Measurements from ENCODE around the gene ZNF565. TPM values are rescaled to one million over a fixed set of nuclear protein-coding genes. Genes with fewer than 3 reads are reported as not detected.

ZNF565 gene
- 6.7 TPM for total RNA-seq

GRCh38 chr19:36214386-36215275 lies at the start of gene ZNF565, which contains the start of gene ZNF146:
ZNF565 (minus strand) TSS chr19:36214665; CDS start chr19:36201985, 12,680 bp downstream.
ZNF146 (plus strand) TSS chr19:36215106; CDS start chr19:36236441, 21,335 bp downstream.

GRCh38 chr19:36152352-36153091 lies 61.9 kb downstream of the ZNF565 start, which contains the start of gene COX7A1:
COX7A1 (minus strand) TSS chr19:36152447; CDS start chr19:36152407, 40 bp downstream.

GRCh38 chr19:36139473-36140303 lies 74.8 kb downstream of the ZNF565 start, which contains the start of gene CAPNS1:
CAPNS1 (plus strand) TSS chr19:36140066; CDS start chr19:36141012, 946 bp downstream.

Small RNAs within 50 kb of the gene (small RNA-seq; reads per million reads assigned to genes)
- gene RF00019 (ENCODE audit: low replicate concordance), result not detected

Other genes starting within 250 kb of the ZNF565 start
- 15.9 TPM for gene SDHAF1, start 219.5 kb downstream of the ZNF565 start, total RNA-seq
- 7.4 TPM for gene SYNE4, start 205.9 kb downstream of the ZNF565 start, total RNA-seq
- gene ALKBH6, start 200.5 kb downstream of the ZNF565 start, total RNA-seq, result 10.3 TPM
- 25.7 TPM for gene CLIP3, start 181.8 kb downstream of the ZNF565 start, total RNA-seq
- gene THAP8, start 160.4 kb downstream of the ZNF565 start, total RNA-seq, result 6.7 TPM
- gene WDR62, start 159.8 kb downstream of the ZNF565 start, total RNA-seq, result 3.2 TPM
- not detected for gene OVOL3, start 103.5 kb downstream of the ZNF565 start, total RNA-seq
- gene POLR2I, start 99.8 kb downstream of the ZNF565 start, total RNA-seq, result 56.9 TPM
- gene TBCB, start 99.2 kb downstream of the ZNF565 start, total RNA-seq, result 89.8 TPM
- gene CAPNS1, start 74.6 kb downstream of the ZNF565 start, total RNA-seq, result 217 TPM
- gene COX7A1, start 62.2 kb downstream of the ZNF565 start, total RNA-seq, result 36.9 TPM
- gene ZNF146, start 441 bp upstream of the ZNF565 start, total RNA-seq, result 87.3 TPM
- gene ZFP14, start 164.5 kb upstream of the ZNF565 start, total RNA-seq, result 14.7 TPM
- gene ZFP82, start 204.0 kb upstream of the ZNF565 start, total RNA-seq, result 10.9 TPM